ENCODE measurements around the gene HECW1. TPM values are rescaled to one million over a fixed set of nuclear protein-coding genes. Genes with fewer than 3 reads are reported as not detected.
"Not testable (repeated sequence)": the region's sequence is repeated elsewhere in the genome, so short reads cannot be mapped to it uniquely, and the experiment has no call there.

HECW1 gene
- total RNA-seq, 1 donor from 2014 or later, result 0.46 TPM

GRCh38 chr7:43208242-43208641 is 95.8 kb downstream of the HECW1 start:
- no peak for DNase-seq (ENCODE audit: low read depth)
- H3K36me3 ChIP-seq (ENCODE audit: control insufficient read depth, insufficient read depth, low read length), result no peaks in the 10 kb centered on the region
- H3K4me3 ChIP-seq (ENCODE audit: low read depth, low read length), result no peak overlapping the region
- no peaks in the 10 kb centered on the region for H3K27me3 ChIP-seq (ENCODE audit: control insufficient read depth, insufficient read depth, low read length)
- TF ChIP-seq CTCF (IDR thresholded peaks at IDR 0.05; ENCODE audit: insufficient read depth, low read length, poor library complexity, severe bottlenecking), result no peak

GRCh38 chr7:43210539-43210938 is 98.1 kb downstream of the HECW1 start:
- not testable (repeated sequence) for DNase-seq (ENCODE audit: low read depth); H3K4me3 ChIP-seq (ENCODE audit: low read depth, low read length); H3K27me3 ChIP-seq (ENCODE audit: control insufficient read depth, insufficient read depth, low read length)

GRCh38 chr7:43211286-43211685 is 98.8 kb downstream of the HECW1 start:
- H3K4me3 ChIP-seq (ENCODE audit: low read depth, low read length), result no peak overlapping the region
- no peak for DNase-seq (ENCODE audit: low read depth)
- no peaks in the 10 kb centered on the region for H3K36me3 ChIP-seq (ENCODE audit: control insufficient read depth, insufficient read depth, low read length)
- H3K27me3 ChIP-seq (ENCODE audit: control insufficient read depth, insufficient read depth, low read length), result no peaks in the 10 kb centered on the region
- peak; percentile 40 for TF ChIP-seq CTCF (IDR thresholded peaks at IDR 0.05; ENCODE audit: insufficient read depth, low read length, poor library complexity, severe bottlenecking)

More at GRCh38 chr7:43210539-43210938, 98.1 kb downstream of the HECW1 start:
- not testable (repeated sequence) for H3K36me3 ChIP-seq (ENCODE audit: control insufficient read depth, insufficient read depth, low read length)

GRCh38 chr7:43211693-43212092 is 99.2 kb downstream of the HECW1 start:
- Histone ChIP-seq H3K27me3 (ENCODE audit: control insufficient read depth, insufficient read depth, low read length) (no peaks in the 10 kb centered on the region), H3K36me3 (ENCODE audit: control insufficient read depth, insufficient read depth, low read length) (no peaks in the 10 kb centered on the region), H3K4me3 (ENCODE audit: low read depth, low read length) (no peak overlapping the region)
- no peak for TF ChIP-seq CTCF (IDR thresholded peaks at IDR 0.05; ENCODE audit: insufficient read depth, low read length, poor library complexity, severe bottlenecking)
- peak; percentile 45 for DNase-seq (ENCODE audit: low read depth)

GRCh38 chr7:43212921-43213320 is 100.5 kb downstream of the HECW1 start:
- Histone ChIP-seq H3K36me3 (ENCODE audit: control insufficient read depth, insufficient read depth, low read length) (no peaks in the 10 kb centered on the region), H3K27me3 (ENCODE audit: control insufficient read depth, insufficient read depth, low read length) (no peaks in the 10 kb centered on the region), H3K4me3 (ENCODE audit: low read depth, low read length) (no peak overlapping the region)
- TF ChIP-seq CTCF (IDR thresholded peaks at IDR 0.05; ENCODE audit: insufficient read depth, low read length, poor library complexity, severe bottlenecking), result no peak
- DNase-seq (ENCODE audit: low read depth), result no peak

- no peak for DNase-seq (ENCODE audit: low read depth)
- TF ChIP-seq CTCF (IDR thresholded peaks at IDR 0.05; ENCODE audit: insufficient read depth, low read length, poor library complexity, severe bottlenecking), result no peak
- Histone ChIP-seq H3K27me3 (ENCODE audit: control insufficient read depth, insufficient read depth, low read length) (no peaks in the 10 kb centered on the region), H3K4me3 (ENCODE audit: low read depth, low read length) (no peak overlapping the region), H3K36me3 (ENCODE audit: control insufficient read depth, insufficient read depth, low read length) (no peaks in the 10 kb centered on the region)
These were observed 102.6 kb downstream of the HECW1 start for GRCh38 chr7:43215061-43215460.
